ENCODE results near the gene EMSY.

DNA sequence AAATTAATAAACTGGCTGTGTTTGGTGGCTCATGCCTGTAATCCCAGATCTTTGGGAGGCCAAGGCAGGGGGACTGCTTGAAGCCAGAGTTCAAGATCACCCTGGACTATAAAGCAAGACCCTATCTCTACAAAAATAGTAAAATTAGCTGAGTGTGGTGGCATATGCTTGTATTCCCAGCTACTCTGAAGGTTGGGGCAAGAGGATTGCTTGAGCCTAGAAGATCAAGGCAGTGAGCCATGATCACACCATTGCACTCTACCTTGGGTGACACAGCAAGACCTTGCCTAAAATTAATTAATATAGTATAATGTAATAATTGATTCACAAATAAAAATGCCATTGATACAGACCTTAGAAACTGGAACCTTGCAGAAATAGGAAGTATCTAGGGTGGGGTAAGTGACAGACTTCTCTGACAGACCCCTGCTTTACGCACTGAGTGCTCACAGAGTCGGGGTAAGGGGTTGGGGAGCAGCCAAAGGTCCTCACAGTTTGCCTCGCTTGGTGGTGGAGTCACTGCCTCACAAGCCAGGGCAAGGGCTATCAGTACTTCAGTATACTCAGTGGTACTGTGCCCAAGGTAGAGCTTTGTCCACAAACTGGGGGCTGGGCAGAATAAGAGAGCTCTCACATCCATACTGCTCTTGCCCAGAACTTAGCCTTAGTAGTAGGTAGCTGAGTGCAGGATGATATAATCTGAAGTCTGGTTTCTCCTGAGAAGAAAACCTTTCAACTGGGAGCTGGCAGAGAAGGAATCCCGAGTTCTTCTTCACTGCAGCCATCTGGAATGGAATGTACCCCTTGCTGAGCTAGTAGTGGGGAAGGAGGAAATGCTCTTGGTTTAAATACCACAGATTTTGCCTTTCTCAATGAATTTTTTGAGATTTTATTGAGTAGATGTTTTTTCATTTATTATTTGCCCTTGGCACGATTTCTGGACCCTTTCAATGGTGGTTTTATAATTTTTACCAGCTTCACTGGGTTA lies 65.5 kb downstream of the EMSY start:
- TF ChIP-seq ZNF253 (CRISPR knock-in tag; conservative IDR thresholded peaks at IDR 0.05) (no peak), SRSF3 (IDR thresholded peaks at IDR 0.05; ENCODE audit: insufficient read depth, low read length) (no peak), CCAR2 (IDR thresholded peaks at IDR 0.05; ENCODE audit: low read depth, low read length) (no peak)

Data from K562 (cell line).